ENCODE data around the gene TAS1R1. TPM values are rescaled to one million over a fixed set of nuclear protein-coding genes. Genes with fewer than 3 reads are reported as not detected.

TAS1R1 gene
- total and polyA plus RNA-seq, 2 experiments from 2014 or later, result not detected

- Histone ChIP-seq H3K9ac (no peak overlapping the region), H3K9me2 (ENCODE audit: insufficient read depth) (no peaks in the 10 kb centered on the region), H3F3A (ENCODE audit: insufficient read depth) (peaks cover 15% of the 10 kb centered on the region), H3K27ac (no peak overlapping the region), H3K27me3 (replicated peaks; ENCODE audit: insufficient read depth) (no peaks in the 10 kb centered on the region), H2AFZ (no peak overlapping the region), H3K36me3 (ENCODE audit: low read depth) (no peaks in the 10 kb centered on the region; the same call in 1 of the 2 replicates), H3K4me3 (no peak overlapping the region), H3K4me2 (ENCODE audit: unreplicated experiment) (no peak overlapping the region), H3K9me3 (ENCODE audit: low read depth) (no peaks in the 10 kb centered on the region), H3K79me2 (ENCODE audit: insufficient read depth) (peaks cover 43% of the 10 kb centered on the region), H3K4me1 (ENCODE audit: insufficient read depth) (peaks cover 6% of the 10 kb centered on the region; the same call in 1 of the 2 replicates), H4K20me1 (ENCODE audit: insufficient read depth) (no peaks in the 10 kb centered on the region)
- 72 to 79% methylated on average over 10 to 12 of the region's 12 CpGs for WGBS, 2 experiments (ENCODE audit: low coverage in 1 of 2, low lambda C conversion rate in 2 of 2, missing lambda C conversion rate in 2 of 2)
- TF ChIP-seq EZH2 (IDR thresholded peaks at IDR 0.05; ENCODE audit: insufficient read depth, poor library complexity, severe bottlenecking), result no peak
- no peak for TF ChIP-seq EZH2phosphoT487 (IDR thresholded peaks at IDR 0.05; ENCODE audit: insufficient read depth, low read depth)
- in situ Hi-C loops (cut with MboI), result no loop called here
- DNase-seq, result no peak
Measured at GRCh38 chr1:6585081-6585722, 30.1 kb downstream of the TAS1R1 start.

DNA sequence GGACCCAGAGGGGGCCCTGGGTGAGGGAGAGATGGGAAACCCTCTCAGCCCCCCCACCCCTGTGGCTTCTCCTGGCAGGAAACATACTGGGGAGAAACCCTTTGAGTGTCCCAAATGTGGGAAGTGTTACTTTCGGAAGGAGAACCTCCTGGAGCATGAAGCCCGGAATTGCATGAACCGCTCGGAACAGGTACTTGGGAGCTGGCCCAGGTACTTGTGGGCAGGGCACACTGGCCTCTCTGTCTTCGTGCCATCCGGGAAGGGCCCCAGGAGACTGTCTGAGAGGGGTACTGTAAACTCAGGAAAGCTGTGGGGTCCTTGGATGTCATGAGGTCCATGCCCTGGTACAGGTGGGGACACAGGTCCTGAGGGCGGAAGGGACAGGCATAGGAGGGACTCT, 30.7 kb downstream of the TAS1R1 start:
- H3K9me3 ChIP-seq (ENCODE audit: low read depth), result no peaks in the 10 kb centered on the region
- H3K27me3 ChIP-seq (replicated peaks; ENCODE audit: insufficient read depth), result no peaks in the 10 kb centered on the region
- H3K27ac ChIP-seq, result no peak overlapping the region
- no peak overlapping the region for H3K4me3 ChIP-seq
- H3K79me2 ChIP-seq (ENCODE audit: insufficient read depth), result peaks cover 37% of the 10 kb centered on the region
- TF ChIP-seq EZH2 (IDR thresholded peaks at IDR 0.05; ENCODE audit: insufficient read depth, poor library complexity, severe bottlenecking) (no peak), EZH2phosphoT487 (IDR thresholded peaks at IDR 0.05; ENCODE audit: insufficient read depth, low read depth) (no peak)
- peaks cover 4% of the 10 kb centered on the region; the same call in 1 of the 2 replicates for H3K36me3 ChIP-seq (ENCODE audit: low read depth)
- no peaks in the 10 kb centered on the region for H4K20me1 ChIP-seq (ENCODE audit: insufficient read depth)
- H3K9ac ChIP-seq, result no peak overlapping the region
- no peak for DNase-seq
- no peaks in the 10 kb centered on the region for H3K9me2 ChIP-seq (ENCODE audit: insufficient read depth)
- H3K4me1 ChIP-seq (ENCODE audit: insufficient read depth), result peaks cover 4% of the 10 kb centered on the region; the same call in 1 of the 2 replicates
- 96% methylated on average over 7 of the region's 7 CpGs for WGBS, 2 experiments (ENCODE audit: low coverage in 1 of 2, low lambda C conversion rate in 2 of 2, missing lambda C conversion rate in 2 of 2)
- H3F3A ChIP-seq (ENCODE audit: insufficient read depth), result peaks cover 22% of the 10 kb centered on the region
- in situ Hi-C loops (cut with MboI), result no loop called here
- H3K4me2 ChIP-seq (ENCODE audit: unreplicated experiment), result no peak overlapping the region
- no peak overlapping the region for H2AFZ ChIP-seq

DNA sequence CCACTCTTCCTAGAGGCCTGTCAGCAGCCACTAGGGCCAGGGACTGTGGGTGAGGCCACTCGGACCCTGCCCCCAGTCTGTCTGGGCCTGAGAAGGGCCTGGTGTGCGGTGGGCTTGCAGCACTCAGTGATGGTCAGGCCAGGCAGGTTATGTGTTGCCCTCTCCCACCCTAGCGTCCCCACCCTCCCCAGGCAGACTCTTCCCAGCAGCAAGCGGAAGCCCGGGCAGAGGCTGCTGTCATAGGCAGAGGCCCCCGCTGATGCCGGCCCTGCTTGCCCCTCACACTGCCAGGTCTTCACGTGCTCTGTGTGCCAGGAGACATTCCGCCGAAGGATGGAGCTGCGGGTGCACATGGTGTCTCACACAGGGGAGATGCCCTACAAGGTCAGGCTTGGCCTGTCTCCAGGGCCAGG, 31.3 kb downstream of the TAS1R1 start:
- H3K9ac ChIP-seq, result no peak overlapping the region
- no peak overlapping the region for H3K4me2 ChIP-seq (ENCODE audit: unreplicated experiment)
- no peak overlapping the region for H3K27ac ChIP-seq
- H2AFZ ChIP-seq, result no peak overlapping the region
- 77 to 82% methylated on average over 9 to 11 of the region's 11 CpGs for WGBS, 2 experiments (ENCODE audit: low coverage in 1 of 2, low lambda C conversion rate in 2 of 2, missing lambda C conversion rate in 2 of 2)
- no peaks in the 10 kb centered on the region for H3K9me2 ChIP-seq (ENCODE audit: insufficient read depth)
- in situ Hi-C loops (cut with MboI), result no loop called here
- H3K4me1 ChIP-seq (ENCODE audit: insufficient read depth), result no peaks in the 10 kb centered on the region
- no peak for DNase-seq
- TF ChIP-seq EZH2 (IDR thresholded peaks at IDR 0.05; ENCODE audit: insufficient read depth, poor library complexity, severe bottlenecking) (no peak), EZH2phosphoT487 (IDR thresholded peaks at IDR 0.05; ENCODE audit: insufficient read depth, low read depth) (no peak)
- H4K20me1 ChIP-seq (ENCODE audit: insufficient read depth), result no peaks in the 10 kb centered on the region
- H3F3A ChIP-seq (ENCODE audit: insufficient read depth), result peaks cover 23% of the 10 kb centered on the region
- H3K36me3 ChIP-seq (ENCODE audit: low read depth), result peaks cover 6% of the 10 kb centered on the region; the same call in 1 of the 2 replicates
- peaks cover 32% of the 10 kb centered on the region for H3K79me2 ChIP-seq (ENCODE audit: insufficient read depth)
- H3K9me3 ChIP-seq (ENCODE audit: low read depth), result no peaks in the 10 kb centered on the region
- no peaks in the 10 kb centered on the region for H3K27me3 ChIP-seq (replicated peaks; ENCODE audit: insufficient read depth)
- no peak overlapping the region for H3K4me3 ChIP-seq

DNA sequence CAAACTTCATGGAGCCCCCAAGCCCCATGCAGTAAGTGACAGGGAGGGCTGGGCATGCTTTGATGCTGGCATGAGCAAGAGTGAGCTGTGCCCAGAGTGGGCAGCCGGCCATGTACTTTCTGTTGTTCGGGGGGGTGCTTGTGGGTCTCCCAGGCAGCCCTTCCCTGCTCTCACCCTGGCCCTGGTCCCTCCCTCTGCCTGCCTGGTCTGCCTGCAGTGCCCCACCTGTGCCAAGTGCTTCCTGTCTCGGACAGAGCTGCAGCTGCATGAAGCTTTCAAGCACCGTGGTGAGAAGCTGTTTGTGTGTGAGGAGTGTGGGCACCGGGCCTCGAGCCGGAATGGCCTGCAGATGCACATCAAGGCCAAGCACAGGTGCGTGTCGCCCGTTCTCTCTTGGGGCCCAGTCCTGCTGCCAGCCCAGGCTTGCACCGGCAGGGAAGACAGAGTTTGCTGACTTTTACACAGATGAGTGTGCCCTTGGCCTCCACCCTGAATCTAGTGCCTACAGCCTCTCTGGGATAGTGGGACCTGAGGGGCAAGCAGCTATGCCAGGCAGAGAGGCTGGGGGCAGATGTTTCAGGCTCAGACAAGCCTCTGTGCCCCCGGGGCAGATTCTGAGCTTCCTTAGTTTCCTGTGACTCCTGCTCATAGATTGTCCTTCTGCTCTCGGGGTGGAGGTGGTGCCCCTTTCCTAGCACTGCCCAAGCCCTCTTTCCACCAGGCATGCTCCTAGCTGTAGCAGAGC, 32.3 kb downstream of the TAS1R1 start:
- Histone ChIP-seq H4K20me1 (ENCODE audit: insufficient read depth) (no peaks in the 10 kb centered on the region), H3K4me1 (ENCODE audit: insufficient read depth) (no peaks in the 10 kb centered on the region), H3F3A (ENCODE audit: insufficient read depth) (peaks cover 23% of the 10 kb centered on the region), H3K9me2 (ENCODE audit: insufficient read depth) (no peaks in the 10 kb centered on the region), H2AFZ (no peak overlapping the region), H3K36me3 (ENCODE audit: low read depth) (peaks cover 6% of the 10 kb centered on the region; the same call in 1 of the 2 replicates), H3K79me2 (ENCODE audit: insufficient read depth) (peaks cover 33% of the 10 kb centered on the region; the same call in 1 of the 2 replicates), H3K4me2 (ENCODE audit: unreplicated experiment) (no peak overlapping the region), H3K27me3 (replicated peaks; ENCODE audit: insufficient read depth) (no peaks in the 10 kb centered on the region), H3K9ac (no peak overlapping the region), H3K27ac (no peak overlapping the region), H3K9me3 (ENCODE audit: low read depth) (no peaks in the 10 kb centered on the region), H3K4me3 (no peak overlapping the region)
- peak; percentile 26 for DNase-seq
- 61 to 63% methylated on average over 13 of the region's 13 CpGs for WGBS, 2 experiments (ENCODE audit: low coverage in 1 of 2, low lambda C conversion rate in 2 of 2, missing lambda C conversion rate in 2 of 2)
- TF ChIP-seq EZH2 (IDR thresholded peaks at IDR 0.05; ENCODE audit: insufficient read depth, poor library complexity, severe bottlenecking) (no peak), EZH2phosphoT487 (IDR thresholded peaks at IDR 0.05; ENCODE audit: insufficient read depth, low read depth) (no peak)
- in situ Hi-C loops (cut with MboI), result no loop called here
